Stomach smooth muscle (tissue), 2 donors: ENCODE measurements around the gene CPB2.
A peak's percentile ranks its signal among the peaks of the same experiment; 100 is the strongest.

Source experiments
- H3K27ac ChIP-seq: one replicate; pipeline ENCODE4 v1.7.0; 2013; ENCODE audit warnings: mild to moderate bottlenecking, low read length, inconsistent platforms
- H3K27me3 ChIP-seq, 2 donors: one replicate each; pipeline ENCODE4 v1.7.0; 2013; ENCODE audit warnings: low read length in 2 of 2; ENCODE audit not compliant: insufficient read depth in 2 of 2, control insufficient read depth in 1 of 2
- H3K36me3 ChIP-seq, 2 donors: one replicate each; pipeline ENCODE4 v1.7.0; 2013; ENCODE audit warnings: low read length in 2 of 2; ENCODE audit not compliant: control insufficient read depth in 2 of 2, insufficient read depth in 2 of 2
- H3K4me1 ChIP-seq: one replicate; pipeline ENCODE4 v1.7.0; 2013; ENCODE audit warnings: low read length; ENCODE audit not compliant: control insufficient read depth, insufficient read depth
- H3K4me3 ChIP-seq, 2 donors: one replicate each; pipeline ENCODE4 v1.7.0; 2013; ENCODE audit warnings: low read length in 2 of 2
- H3K9ac ChIP-seq, 2 donors: one replicate each; pipeline ENCODE4 v1.7.0; 2013; ENCODE audit warnings: low read length in 2 of 2, mild to moderate bottlenecking in 1 of 2
- H3K9me3 ChIP-seq, 2 donors: one replicate each; pipeline ENCODE4 v1.7.0; 2013; ENCODE audit warnings: low read length in 2 of 2; ENCODE audit not compliant: control insufficient read depth in 2 of 2
- donor health status: healthy.
- donor health status: Pancreatic carcinoma.

Gene CPB2

GRCh38 chr13:46075811-46076210 lies 29.0 kb downstream of the CPB2 start:
- Histone ChIP-seq H3K36me3 (no peaks in the 10 kb centered on the region), H3K4me3 (no peak overlapping the region), H3K27me3 (no peaks in the 10 kb centered on the region), H3K4me1 (no peaks in the 10 kb centered on the region), H3K9ac (no peak overlapping the region), H3K9me3 (no peaks in the 10 kb centered on the region), H3K27ac (no peak overlapping the region)

DNA sequence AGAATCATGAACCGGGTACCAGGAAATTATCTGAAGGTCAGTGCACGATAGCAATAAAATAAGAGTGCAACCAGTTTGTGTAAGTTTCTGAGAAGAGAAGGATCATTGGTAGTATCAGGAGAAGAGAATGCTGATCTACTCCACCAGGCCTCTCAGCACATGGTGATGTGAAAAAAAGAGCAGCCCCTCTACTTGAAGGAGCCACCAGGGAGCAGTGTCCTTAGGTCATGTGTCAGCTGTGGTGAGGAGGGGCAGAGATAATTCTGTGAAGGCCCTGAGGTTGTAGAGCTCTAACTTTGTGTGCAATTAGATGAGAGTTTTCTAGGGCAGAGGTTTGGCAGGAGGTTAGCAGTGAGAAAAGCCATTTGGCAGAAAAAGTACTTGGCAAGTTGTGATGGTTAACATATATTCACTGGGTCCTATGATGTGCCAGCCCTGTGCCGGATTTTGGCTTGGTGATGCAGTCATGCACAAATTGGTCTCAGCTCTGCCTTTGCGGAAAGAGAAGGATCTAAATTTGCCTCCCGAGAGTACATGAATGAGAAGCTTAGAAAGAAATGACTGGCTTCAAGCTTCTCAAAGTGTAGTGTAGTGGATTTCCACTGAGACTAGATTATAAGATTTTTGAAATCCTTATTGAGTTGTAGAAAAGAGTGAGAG lies 33.1 kb downstream of the CPB2 start:
- Histone ChIP-seq H3K27me3 (no peaks in the 10 kb centered on the region), H3K4me3 (no peak overlapping the region)

GRCh38 chr13:46063292-46063691 lies 41.5 kb downstream of the CPB2 start:
- Histone ChIP-seq H3K4me1 (no peaks in the 10 kb centered on the region), H3K27me3 (no peaks in the 10 kb centered on the region), H3K4me3 (no peak overlapping the region), H3K9me3 (no peaks in the 10 kb centered on the region), H3K27ac (no peak overlapping the region), H3K9ac (no peak overlapping the region), H3K36me3 (no peaks in the 10 kb centered on the region)

More for the DNA sequence above, 33.1 kb downstream of the CPB2 start:
- Histone ChIP-seq H3K9me3 (no peaks in the 10 kb centered on the region), H3K27ac (no peak overlapping the region), H3K4me1 (no peaks in the 10 kb centered on the region), H3K9ac (no peak overlapping the region), H3K36me3 (no peaks in the 10 kb centered on the region)

- no peaks in the 10 kb centered on the region for H3K9me3 ChIP-seq
- H3K27me3 ChIP-seq, result no peaks in the 10 kb centered on the region
- no peak overlapping the region for H3K9ac ChIP-seq
- no peak overlapping the region for H3K4me3 ChIP-seq
- H3K27ac ChIP-seq, result no peak overlapping the region
- H3K36me3 ChIP-seq, result no peaks in the 10 kb centered on the region
- H3K4me1 ChIP-seq, result no peaks in the 10 kb centered on the region
These were observed 42.6 kb downstream of the CPB2 start for GRCh38 chr13:46062185-46062584.

- H3K27me3 ChIP-seq, result no peaks in the 10 kb centered on the region
- no peaks in the 10 kb centered on the region for H3K9me3 ChIP-seq
- no peaks in the 10 kb centered on the region for H3K36me3 ChIP-seq
- no peak overlapping the region for H3K4me3 ChIP-seq
- no peaks in the 10 kb centered on the region for H3K4me1 ChIP-seq
- H3K27ac ChIP-seq, result no peak overlapping the region
- no peak overlapping the region for H3K9ac ChIP-seq
These were observed 45.4 kb downstream of the CPB2 start for GRCh38 chr13:46059405-46059804.

DNA sequence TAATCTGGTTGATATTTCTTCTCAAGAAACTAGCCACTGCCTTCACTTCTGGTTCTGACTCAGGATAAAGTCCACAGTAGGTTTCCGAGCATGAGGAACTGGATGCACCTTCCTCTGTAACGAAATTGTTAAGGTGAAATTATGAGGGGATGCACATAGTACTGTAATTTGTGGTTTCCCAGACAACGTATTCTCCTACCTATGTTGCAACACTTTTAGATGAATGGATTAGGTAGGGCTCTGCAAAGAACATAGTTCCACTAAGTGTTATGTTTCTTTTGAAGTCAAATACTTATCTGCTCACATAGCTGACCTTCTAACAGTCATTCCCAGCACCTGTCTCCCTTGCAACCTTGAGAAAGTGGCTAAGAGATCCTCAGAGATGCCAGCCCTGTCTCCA lies 46.6 kb downstream of the CPB2 start:
- H3K9ac ChIP-seq, result no peak overlapping the region
- H3K9me3 ChIP-seq, result no peaks in the 10 kb centered on the region
- no peaks in the 10 kb centered on the region for H3K36me3 ChIP-seq
- H3K27me3 ChIP-seq, result no peaks in the 10 kb centered on the region
- H3K27ac ChIP-seq, result no peak overlapping the region
- H3K4me1 ChIP-seq, result no peaks in the 10 kb centered on the region
- H3K4me3 ChIP-seq, result no peak overlapping the region

GRCh38 chr13:46057256-46058015 lies 47.4 kb downstream of the CPB2 start:
- Histone ChIP-seq H3K9me3 (no peaks in the 10 kb centered on the region), H3K27me3 (no peaks in the 10 kb centered on the region), H3K36me3 (no peaks in the 10 kb centered on the region), H3K9ac (no peak overlapping the region), H3K4me1 (no peaks in the 10 kb centered on the region), H3K4me3 (no peak overlapping the region), H3K27ac (no peak overlapping the region)

- H3K4me3 ChIP-seq, result peak overlapping the region; percentile 86 to 87
- peak overlapping the region; percentile 75 to 81 for H3K9ac ChIP-seq
- no peaks in the 10 kb centered on the region for H3K36me3 ChIP-seq
- H3K27me3 ChIP-seq, result no peaks in the 10 kb centered on the region
- H3K27ac ChIP-seq, result peak overlapping the region; percentile 86
- H3K9me3 ChIP-seq, result no peaks in the 10 kb centered on the region
- H3K4me1 ChIP-seq, result peaks cover 3% of the 10 kb centered on the region
These were observed 51.4 kb downstream of the CPB2 start for GRCh38 chr13:46053162-46054012.

DNA sequence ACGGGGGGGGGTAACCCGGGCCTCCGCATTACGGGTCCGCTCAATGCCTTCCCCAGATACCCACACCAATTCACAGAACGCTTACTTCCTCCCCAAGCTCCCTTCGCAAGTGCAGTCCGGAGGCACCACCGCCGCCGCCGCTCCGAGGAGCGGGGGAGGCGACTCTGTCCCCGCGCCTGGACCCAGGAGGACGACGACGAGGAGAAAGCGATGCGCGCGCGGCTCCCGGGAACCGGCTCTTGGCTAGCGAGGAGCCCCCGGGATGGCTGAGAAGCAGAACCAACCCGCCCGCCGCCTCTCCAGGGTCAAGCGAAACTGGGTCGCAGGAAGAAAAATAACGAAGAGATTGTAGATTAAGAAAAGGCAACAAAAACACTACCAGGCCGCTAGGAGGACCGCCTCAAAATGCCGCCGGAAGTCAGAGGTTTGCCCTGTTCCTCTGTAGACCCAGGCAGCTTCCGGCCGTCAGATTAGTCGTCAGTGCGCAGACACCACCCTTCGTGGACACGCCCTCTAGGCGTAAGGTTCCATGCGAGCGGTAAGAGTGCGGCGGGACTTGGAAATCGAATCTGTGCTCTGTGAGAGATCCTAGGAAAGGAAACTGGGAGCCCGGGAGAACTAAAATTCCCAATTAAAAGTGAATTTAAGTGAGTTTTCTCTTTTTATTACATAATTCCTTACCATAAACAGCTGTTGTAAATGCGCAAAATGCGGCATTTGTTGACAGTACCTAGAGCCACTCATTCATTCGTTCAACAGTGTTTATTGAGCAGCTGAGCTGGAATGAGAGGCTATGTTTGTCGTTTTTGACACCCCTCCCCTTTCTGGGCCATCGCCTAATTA lies 52.3 kb downstream of the CPB2 start, which contains the start of gene ZC3H13:
Gene ZC3H13, minus strand, starts transcription at position 428 of the 843 bp plus-strand sequence. CDS start 7,239 bp downstream, outside the sequence.
- H3K27ac ChIP-seq, result peak within 1 kb of the TSS; percentile 86
- H3K9ac ChIP-seq, result peak within 1 kb of the TSS; percentile 81 to 83
- no peaks in the 10 kb centered on the region for H3K9me3 ChIP-seq

GRCh38 chr13:46051968-46052318 lies 52.9 kb downstream of the CPB2 start:
- no peaks in the 10 kb centered on the region for H3K36me3 ChIP-seq
- peak overlapping the region; percentile 86 to 87 for H3K4me3 ChIP-seq
- H3K9ac ChIP-seq, result peak overlapping the region; percentile 81 to 83
- no peaks in the 10 kb centered on the region for H3K27me3 ChIP-seq
- H3K27ac ChIP-seq, result peak overlapping the region; percentile 86
- peaks cover 3% of the 10 kb centered on the region for H3K4me1 ChIP-seq
- no peaks in the 10 kb centered on the region for H3K9me3 ChIP-seq

More for the DNA sequence above, 52.3 kb downstream of the CPB2 start, which contains the start of gene ZC3H13:
- Histone ChIP-seq H3K36me3 (no peaks in the 10 kb centered on the region), H3K4me1 (peaks cover 3% of the 10 kb centered on the region), H3K27me3 (no peaks in the 10 kb centered on the region), H3K4me3 (peak within 1 kb of the TSS; percentile 86 to 87)
